Measurements from ENCODE around the gene CD34. TPM values are rescaled to one million over a fixed set of nuclear protein-coding genes. Genes with fewer than 3 reads are reported as not detected.

The CD34 gene
- total RNA-seq, 1 donor, result 0.36 TPM

DNA sequence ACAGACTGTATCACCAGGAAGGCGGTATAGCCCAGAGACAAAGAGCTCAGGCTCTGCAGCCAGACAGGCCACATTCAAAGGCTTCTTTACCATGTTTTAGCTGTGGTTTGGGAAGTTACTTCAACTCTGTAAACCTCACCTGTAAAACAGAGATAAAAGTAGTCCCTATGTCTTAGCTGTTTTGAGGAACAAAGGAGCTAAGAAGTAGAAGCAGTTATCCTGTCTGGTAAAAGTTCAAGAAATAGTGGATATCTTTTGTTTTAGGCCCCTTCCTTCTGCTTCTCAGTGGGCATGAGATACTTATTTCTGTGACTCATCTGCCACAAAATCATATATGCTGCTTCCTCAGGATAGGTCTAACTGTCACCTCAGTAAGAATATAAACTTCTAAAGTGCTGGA, 6.5 kb downstream of the CD34 start:
- H2AFZ ChIP-seq (ENCODE audit: low read length), result no peak overlapping the region
- TF ChIP-seq, protein P1, sequence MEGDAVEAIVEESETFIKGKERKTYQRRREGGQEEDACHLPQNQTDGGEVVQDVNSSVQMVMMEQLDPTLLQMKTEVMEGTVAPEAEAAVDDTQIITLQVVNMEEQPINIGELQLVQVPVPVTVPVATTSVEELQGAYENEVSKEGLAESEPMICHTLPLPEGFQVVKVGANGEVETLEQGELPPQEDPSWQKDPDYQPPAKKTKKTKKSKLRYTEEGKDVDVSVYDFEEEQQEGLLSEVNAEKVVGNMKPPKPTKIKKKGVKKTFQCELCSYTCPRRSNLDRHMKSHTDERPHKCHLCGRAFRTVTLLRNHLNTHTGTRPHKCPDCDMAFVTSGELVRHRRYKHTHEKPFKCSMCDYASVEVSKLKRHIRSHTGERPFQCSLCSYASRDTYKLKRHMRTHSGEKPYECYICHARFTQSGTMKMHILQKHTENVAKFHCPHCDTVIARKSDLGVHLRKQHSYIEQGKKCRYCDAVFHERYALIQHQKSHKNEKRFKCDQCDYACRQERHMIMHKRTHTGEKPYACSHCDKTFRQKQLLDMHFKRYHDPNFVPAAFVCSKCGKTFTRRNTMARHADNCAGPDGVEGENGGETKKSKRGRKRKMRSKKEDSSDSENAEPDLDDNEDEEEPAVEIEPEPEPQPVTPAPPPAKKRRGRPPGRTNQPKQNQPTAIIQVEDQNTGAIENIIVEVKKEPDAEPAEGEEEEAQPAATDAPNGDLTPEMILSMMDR (IDR thresholded peaks at IDR 0.05; ENCODE audit: extremely low read depth, low read depth, low read length), result no peak

DNA sequence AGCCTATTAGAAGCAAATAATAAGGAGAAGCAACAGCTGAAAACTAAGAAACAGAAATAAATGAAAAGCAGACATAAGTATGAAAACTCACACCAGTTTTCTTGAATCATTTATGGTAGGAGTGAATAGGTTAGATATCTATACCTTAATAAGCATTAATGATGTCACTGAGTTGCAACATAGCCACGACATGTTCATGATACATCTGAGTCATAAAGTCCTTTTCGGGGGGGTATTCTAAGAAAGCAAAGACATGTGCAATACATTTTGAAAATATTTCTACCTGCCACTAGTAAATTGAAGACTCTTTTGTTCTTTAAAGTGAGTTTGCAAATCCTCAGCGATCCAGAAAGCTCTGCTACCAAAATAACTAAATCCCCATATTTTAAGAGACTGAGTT, 7.2 kb downstream of the CD34 start:
- H3K36me3 ChIP-seq (ENCODE audit: insufficient read depth, low read length), result no peaks in the 10 kb centered on the region
- no peaks in the 10 kb centered on the region for H3K4me1 ChIP-seq (ENCODE audit: insufficient read depth, low read length)
- DNase-seq (ENCODE audit: insufficient read length, low spot score, missing footprints), result no peak
- H3K27ac ChIP-seq (ENCODE audit: low read depth, low read length), result no peak overlapping the region
- no peak overlapping the region for H3K4me2 ChIP-seq (ENCODE audit: insufficient read depth, low read length)
- H3K9me3 ChIP-seq (ENCODE audit: low read depth, low read length), result no peaks in the 10 kb centered on the region
- H4K20me1 ChIP-seq (ENCODE audit: insufficient read depth, low read length), result no peaks in the 10 kb centered on the region
- TF ChIP-seq, protein P1 (IDR thresholded peaks at IDR 0.05; ENCODE audit: extremely low read depth, low read depth, low read length), result no peak
- no peak overlapping the region for H3K4me3 ChIP-seq (ENCODE audit: insufficient read depth, low read length)
- no peaks in the 10 kb centered on the region for H3K79me2 ChIP-seq (ENCODE audit: insufficient read depth, low read length)
- H2AFZ ChIP-seq (ENCODE audit: low read length), result no peak overlapping the region
- no peaks in the 10 kb centered on the region for H3K27me3 ChIP-seq (ENCODE audit: insufficient read depth, low read length)

More for the DNA sequence above, 6.5 kb downstream of the CD34 start:
- no peaks in the 10 kb centered on the region for H3K79me2 ChIP-seq (ENCODE audit: insufficient read depth, low read length)
- H3K4me2 ChIP-seq (ENCODE audit: insufficient read depth, low read length), result no peak overlapping the region
- H3K4me3 ChIP-seq (ENCODE audit: insufficient read depth, low read length), result no peak overlapping the region
- H3K27me3 ChIP-seq (ENCODE audit: insufficient read depth, low read length), result no peaks in the 10 kb centered on the region
- H3K27ac ChIP-seq (ENCODE audit: low read depth, low read length), result no peak overlapping the region
- no peaks in the 10 kb centered on the region for H3K9me3 ChIP-seq (ENCODE audit: low read depth, low read length)
- H4K20me1 ChIP-seq (ENCODE audit: insufficient read depth, low read length), result no peaks in the 10 kb centered on the region
- no peaks in the 10 kb centered on the region for H3K36me3 ChIP-seq (ENCODE audit: insufficient read depth, low read length)
- DNase-seq (ENCODE audit: insufficient read length, low spot score, missing footprints), result no peak
- H3K4me1 ChIP-seq (ENCODE audit: insufficient read depth, low read length), result no peaks in the 10 kb centered on the region

DNA sequence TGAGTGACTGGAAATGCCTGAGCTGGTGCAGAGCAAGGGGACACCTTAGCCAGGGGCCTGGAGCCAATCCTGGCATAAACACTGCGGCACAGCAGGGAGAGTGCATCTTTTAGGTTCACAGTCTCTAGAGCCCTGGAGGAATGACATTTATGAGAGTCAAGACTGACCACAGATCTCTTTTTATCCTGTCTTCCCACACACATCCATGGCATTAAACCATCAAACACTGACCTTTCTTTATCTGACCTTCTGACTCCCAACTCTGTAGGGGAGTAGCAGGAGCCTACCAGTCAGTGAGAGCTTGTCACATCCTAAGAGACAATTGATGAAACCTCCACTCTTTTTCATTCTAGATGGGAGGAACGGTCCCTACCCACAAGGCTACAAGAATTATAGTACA, 7.9 kb downstream of the CD34 start:
- Histone ChIP-seq H2AFZ (ENCODE audit: low read length) (no peak overlapping the region), H3K4me1 (ENCODE audit: insufficient read depth, low read length) (no peaks in the 10 kb centered on the region), H3K4me3 (ENCODE audit: insufficient read depth, low read length) (no peak overlapping the region), H3K27me3 (ENCODE audit: insufficient read depth, low read length) (no peaks in the 10 kb centered on the region), H3K27ac (ENCODE audit: low read depth, low read length) (no peak overlapping the region), H3K36me3 (ENCODE audit: insufficient read depth, low read length) (no peaks in the 10 kb centered on the region), H3K79me2 (ENCODE audit: insufficient read depth, low read length) (no peaks in the 10 kb centered on the region), H3K9me3 (ENCODE audit: low read depth, low read length) (no peaks in the 10 kb centered on the region), H4K20me1 (ENCODE audit: insufficient read depth, low read length) (no peaks in the 10 kb centered on the region), H3K4me2 (ENCODE audit: insufficient read depth, low read length) (no peak overlapping the region)
- DNase-seq (ENCODE audit: insufficient read length, low spot score, missing footprints), result no peak
- TF ChIP-seq, protein P1 (IDR thresholded peaks at IDR 0.05; ENCODE audit: extremely low read depth, low read depth, low read length), result no peak

DNA sequence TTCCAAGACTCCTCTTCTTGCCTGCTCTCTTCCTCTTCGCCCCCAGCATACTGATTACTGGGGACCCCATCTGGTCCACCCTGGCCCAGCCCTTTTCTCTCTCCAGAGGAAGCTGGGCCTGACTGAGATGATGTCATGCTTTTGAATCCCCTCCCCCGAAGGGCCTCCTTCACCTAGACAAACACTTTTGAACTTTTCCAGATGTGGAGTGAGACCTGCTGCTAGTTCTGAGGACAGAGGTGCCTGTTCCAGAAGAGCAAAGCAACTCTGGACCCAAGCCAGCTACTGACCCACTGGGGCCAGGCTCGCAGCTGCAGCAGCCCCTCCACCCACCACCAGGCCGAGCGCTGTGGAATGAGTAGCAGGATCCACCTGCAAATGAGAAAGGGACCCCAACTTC, 8.4 kb downstream of the CD34 start:
- H2AFZ ChIP-seq (ENCODE audit: low read length), result no peak overlapping the region
- H3K27ac ChIP-seq (ENCODE audit: low read depth, low read length), result no peak overlapping the region
- H3K9me3 ChIP-seq (ENCODE audit: low read depth, low read length), result no peaks in the 10 kb centered on the region
- no peaks in the 10 kb centered on the region for H4K20me1 ChIP-seq (ENCODE audit: insufficient read depth, low read length)
- TF ChIP-seq, protein P1 (IDR thresholded peaks at IDR 0.05; ENCODE audit: extremely low read depth, low read depth, low read length), result no peak
- DNase-seq (ENCODE audit: insufficient read length, low spot score, missing footprints), result no peak
- H3K4me2 ChIP-seq (ENCODE audit: insufficient read depth, low read length), result no peak overlapping the region
- no peaks in the 10 kb centered on the region for H3K4me1 ChIP-seq (ENCODE audit: insufficient read depth, low read length)
- no peak overlapping the region for H3K4me3 ChIP-seq (ENCODE audit: insufficient read depth, low read length)
- no peaks in the 10 kb centered on the region for H3K79me2 ChIP-seq (ENCODE audit: insufficient read depth, low read length)
- H3K36me3 ChIP-seq (ENCODE audit: insufficient read depth, low read length), result no peaks in the 10 kb centered on the region
- no peaks in the 10 kb centered on the region for H3K27me3 ChIP-seq (ENCODE audit: insufficient read depth, low read length)
